Parathyroid adenoma (tissue), 2 donors: ENCODE measurements around the gene LFNG.
"Not testable (repeated sequence)": the region's sequence is repeated elsewhere in the genome, so short reads cannot be mapped to it uniquely, and the experiment has no call there.

Experiments used
- H2AFZ ChIP-seq: fragments of 300-600 bp; sonication (generic); one replicate; pipeline ENCODE4 v1.7.0; 2017; ENCODE audit warnings: antibody characterized with exemption, mild to moderate bottlenecking
- H3K27ac ChIP-seq: fragments of 300-600 bp; sonication (generic); one replicate; pipeline ENCODE4 v1.7.0; 2017
- H3K27me3 ChIP-seq: fragments of 300-600 bp; sonication (generic); one replicate; pipeline ENCODE4 v1.7.0; 2017; ENCODE audit warnings: low read length; ENCODE audit not compliant: control insufficient read depth, insufficient read depth
- H3K36me3 ChIP-seq: fragments of 300-600 bp; sonication (generic); one replicate; pipeline ENCODE4 v1.7.0; 2017; ENCODE audit warnings: low read length; ENCODE audit not compliant: control insufficient read depth, insufficient read depth
- H3K4me1 ChIP-seq: fragments of 300-600 bp; sonication (generic); one replicate; pipeline ENCODE4 v1.7.0; 2017; ENCODE audit warnings: control low read depth
- H3K4me2 ChIP-seq: fragments of 300-600 bp; sonication (generic); one replicate; pipeline ENCODE4 v1.7.0; 2017; ENCODE audit warnings: low read length
- H3K4me3 ChIP-seq: fragments of 300-600 bp; sonication (generic); one replicate; pipeline ENCODE4 v1.7.0; 2017; ENCODE audit warnings: low read depth, low read length
- H3K79me2 ChIP-seq: fragments of 300-600 bp; sonication (generic); one replicate; pipeline ENCODE4 v1.7.0; 2017; ENCODE audit warnings: control low read depth
- H3K9ac ChIP-seq: fragments of 300-600 bp; sonication (generic); one replicate; pipeline ENCODE4 v1.7.0; 2017; ENCODE audit warnings: mild to moderate bottlenecking
- H3K9me3 ChIP-seq: fragments of 300-600 bp; sonication (generic); one replicate; pipeline ENCODE4 v1.7.0; 2017; ENCODE audit warnings: low read length; ENCODE audit not compliant: control insufficient read depth
- TF ChIP-seq, protein P1 (sequence below): fragments of 300-600 bp; sonication (generic); IDR thresholded peaks from one replicate; pipeline ENCODE4 v1.7.0; 2017; ENCODE audit warnings: antibody characterized with exemption, mild to moderate bottlenecking
- donor health status: primary hyperparathyroidism.

The LFNG gene

GRCh38 chr7:2529161-2530070 lies 9.8 kb downstream of the LFNG start:
- H3K79me2 ChIP-seq = no peaks in the 10 kb centered on the region
- no peaks in the 10 kb centered on the region for H3K36me3 ChIP-seq
- no peak overlapping the region for H2AFZ ChIP-seq
- TF ChIP-seq, protein P1, sequence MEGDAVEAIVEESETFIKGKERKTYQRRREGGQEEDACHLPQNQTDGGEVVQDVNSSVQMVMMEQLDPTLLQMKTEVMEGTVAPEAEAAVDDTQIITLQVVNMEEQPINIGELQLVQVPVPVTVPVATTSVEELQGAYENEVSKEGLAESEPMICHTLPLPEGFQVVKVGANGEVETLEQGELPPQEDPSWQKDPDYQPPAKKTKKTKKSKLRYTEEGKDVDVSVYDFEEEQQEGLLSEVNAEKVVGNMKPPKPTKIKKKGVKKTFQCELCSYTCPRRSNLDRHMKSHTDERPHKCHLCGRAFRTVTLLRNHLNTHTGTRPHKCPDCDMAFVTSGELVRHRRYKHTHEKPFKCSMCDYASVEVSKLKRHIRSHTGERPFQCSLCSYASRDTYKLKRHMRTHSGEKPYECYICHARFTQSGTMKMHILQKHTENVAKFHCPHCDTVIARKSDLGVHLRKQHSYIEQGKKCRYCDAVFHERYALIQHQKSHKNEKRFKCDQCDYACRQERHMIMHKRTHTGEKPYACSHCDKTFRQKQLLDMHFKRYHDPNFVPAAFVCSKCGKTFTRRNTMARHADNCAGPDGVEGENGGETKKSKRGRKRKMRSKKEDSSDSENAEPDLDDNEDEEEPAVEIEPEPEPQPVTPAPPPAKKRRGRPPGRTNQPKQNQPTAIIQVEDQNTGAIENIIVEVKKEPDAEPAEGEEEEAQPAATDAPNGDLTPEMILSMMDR = no peak
- H3K9me3 ChIP-seq = no peaks in the 10 kb centered on the region
- H3K27me3 ChIP-seq = no peaks in the 10 kb centered on the region
- H3K9ac ChIP-seq = no peak overlapping the region
- H3K27ac ChIP-seq = no peak overlapping the region
- H3K4me3 ChIP-seq = no peak overlapping the region
- no peaks in the 10 kb centered on the region for H3K4me1 ChIP-seq
- H3K4me2 ChIP-seq = no peak overlapping the region

- no peaks in the 10 kb centered on the region for H3K9me3 ChIP-seq
- H3K4me3 ChIP-seq = no peak overlapping the region
These were observed 10.8 kb downstream of the LFNG start for GRCh38 chr7:2530071-2530987.

GRCh38 chr7:2530994-2531795 lies 11.6 kb downstream of the LFNG start:
- not testable (repeated sequence) for H3K9me3 ChIP-seq, H3K4me1 ChIP-seq, H3K36me3 ChIP-seq, H3K79me2 ChIP-seq, H3K9ac ChIP-seq, H3K27ac ChIP-seq, H3K27me3 ChIP-seq, H3K4me2 ChIP-seq, H2AFZ ChIP-seq, H3K4me3 ChIP-seq

More at GRCh38 chr7:2530071-2530987, 10.8 kb downstream of the LFNG start:
- TF ChIP-seq, protein P1 = no peak
- Histone ChIP-seq H3K36me3 (no peaks in the 10 kb centered on the region), H3K4me1 (no peaks in the 10 kb centered on the region), H2AFZ (no peak overlapping the region), H3K27me3 (no peaks in the 10 kb centered on the region), H3K27ac (no peak overlapping the region), H3K4me2 (no peak overlapping the region), H3K79me2 (no peaks in the 10 kb centered on the region), H3K9ac (no peak overlapping the region)

DNA sequence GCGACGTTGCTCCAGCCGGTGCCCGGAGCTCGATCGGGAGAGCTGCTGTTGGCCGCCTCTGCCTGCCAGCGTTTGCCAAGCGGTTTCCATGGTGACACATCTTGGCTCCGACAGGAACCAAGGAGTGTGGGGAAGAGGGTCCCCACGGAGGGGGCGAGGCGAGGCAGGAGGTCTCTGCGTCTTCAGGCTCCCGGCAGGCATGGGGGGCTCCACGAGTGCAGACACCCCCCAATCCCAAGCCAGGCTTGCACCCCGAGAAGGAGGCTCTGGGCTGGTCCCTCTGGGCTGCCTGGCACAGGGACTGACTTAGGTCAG lies 12.2 kb downstream of the LFNG start:
- not testable (repeated sequence) for H3K27ac ChIP-seq, H3K36me3 ChIP-seq, H3K9me3 ChIP-seq, H3K4me3 ChIP-seq, H3K27me3 ChIP-seq, H3K9ac ChIP-seq, H3K79me2 ChIP-seq, H3K4me2 ChIP-seq, H2AFZ ChIP-seq, H3K4me1 ChIP-seq

DNA sequence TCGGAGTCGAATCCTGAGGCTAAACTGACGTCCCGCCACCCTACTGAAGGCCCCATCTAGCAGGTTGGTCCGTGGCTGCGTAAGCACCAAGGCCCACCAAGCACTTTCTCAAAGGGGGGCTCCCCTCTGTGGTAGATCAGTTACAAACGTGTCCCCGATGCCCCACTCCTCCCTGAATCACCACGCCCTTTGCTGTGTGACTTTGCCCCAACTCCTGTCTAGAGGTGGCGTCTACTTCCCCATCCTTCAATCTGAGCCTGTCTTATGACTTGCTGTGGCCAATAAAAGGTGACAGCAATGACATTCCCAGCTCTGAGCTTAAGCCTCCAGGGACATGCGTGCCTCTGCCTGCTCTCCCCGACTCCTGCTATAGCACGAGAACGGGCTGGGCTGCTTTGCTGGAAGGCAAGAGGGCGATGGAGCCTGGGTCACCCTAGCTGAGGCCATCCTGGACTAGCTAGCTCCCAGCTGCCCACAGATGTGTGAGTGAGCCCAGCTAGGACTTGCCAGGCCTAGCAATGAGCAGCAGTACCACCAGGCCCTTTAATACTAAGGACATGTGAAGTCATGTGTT lies 12.7 kb downstream of the LFNG start:
- H3K9ac ChIP-seq, H3K9me3 ChIP-seq, H3K27ac ChIP-seq, H3K27me3 ChIP-seq, H3K4me2 ChIP-seq, H3K4me3 ChIP-seq, H3K36me3 ChIP-seq, H3K79me2 ChIP-seq, H3K4me1 ChIP-seq, H2AFZ ChIP-seq: not testable (repeated sequence)

GRCh38 chr7:2532816-2533215 lies 13.2 kb downstream of the LFNG start:
- not testable (repeated sequence) for H3K27me3 ChIP-seq, H3K9ac ChIP-seq, H3K9me3 ChIP-seq, H3K4me2 ChIP-seq, H3K4me1 ChIP-seq, H3K27ac ChIP-seq, H2AFZ ChIP-seq, H3K4me3 ChIP-seq, H3K36me3 ChIP-seq, H3K79me2 ChIP-seq

GRCh38 chr7:2533566-2533965 lies 14.0 kb downstream of the LFNG start:
- H2AFZ ChIP-seq, H3K27me3 ChIP-seq, H3K4me3 ChIP-seq, H3K36me3 ChIP-seq, H3K4me2 ChIP-seq, H3K4me1 ChIP-seq, H3K27ac ChIP-seq, H3K9me3 ChIP-seq, H3K9ac ChIP-seq, H3K79me2 ChIP-seq: not testable (repeated sequence)

GRCh38 chr7:2534214-2534613 lies 14.6 kb downstream of the LFNG start:
- not testable (repeated sequence) for H3K79me2 ChIP-seq, H3K36me3 ChIP-seq, H3K4me3 ChIP-seq, H3K4me2 ChIP-seq, H3K27me3 ChIP-seq, H3K9ac ChIP-seq, H2AFZ ChIP-seq, H3K4me1 ChIP-seq, H3K27ac ChIP-seq, H3K9me3 ChIP-seq
